Peyer's patch (tissue), 4 donors: Measurements from ENCODE around the gene OTOP3.

Experiments used
- POLR2A ChIP-seq, 2 donors: fragments of 450-650 bp; IDR thresholded peaks; one replicate each; pipeline ENCODE4 v1.5.1; 2017; ENCODE audit warnings: antibody characterized with exemption in 2 of 2, mild to moderate bottlenecking in 2 of 2, moderate library complexity in 2 of 2
- TF ChIP-seq, protein P1 (sequence below), 6 experiments: fragments of 450-650 bp in 4 of 6; fragments of 200-600 bp in 2 of 6; sonication (generic) in 1 of 6; IDR thresholded peaks; one replicate each; pipeline ENCODE4 v1.5.1; 2017 to 2019; ENCODE audit warnings: antibody characterized with exemption in 6 of 6, mild to moderate bottlenecking in 3 of 6, moderate library complexity in 1 of 6

DNA sequence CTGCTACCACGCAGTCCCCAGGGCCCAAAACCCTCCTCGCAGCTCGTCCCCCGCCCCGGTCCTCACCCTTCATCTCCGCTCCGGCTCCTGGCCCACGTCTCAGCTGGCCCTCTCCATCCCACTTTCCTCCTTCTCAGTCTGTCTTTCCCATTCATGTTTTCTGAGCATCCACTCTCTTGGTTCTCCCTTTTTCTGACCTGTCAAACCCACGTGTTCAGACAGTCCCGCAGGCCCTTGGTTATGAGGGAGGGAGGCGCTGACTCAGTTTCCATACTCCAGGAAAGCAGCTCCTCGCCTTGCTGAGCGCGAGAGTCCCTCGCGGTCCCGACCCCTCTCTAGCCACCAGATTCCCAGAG, 37.3 kb downstream of the OTOP3 start:
- TF ChIP-seq, protein P1, sequence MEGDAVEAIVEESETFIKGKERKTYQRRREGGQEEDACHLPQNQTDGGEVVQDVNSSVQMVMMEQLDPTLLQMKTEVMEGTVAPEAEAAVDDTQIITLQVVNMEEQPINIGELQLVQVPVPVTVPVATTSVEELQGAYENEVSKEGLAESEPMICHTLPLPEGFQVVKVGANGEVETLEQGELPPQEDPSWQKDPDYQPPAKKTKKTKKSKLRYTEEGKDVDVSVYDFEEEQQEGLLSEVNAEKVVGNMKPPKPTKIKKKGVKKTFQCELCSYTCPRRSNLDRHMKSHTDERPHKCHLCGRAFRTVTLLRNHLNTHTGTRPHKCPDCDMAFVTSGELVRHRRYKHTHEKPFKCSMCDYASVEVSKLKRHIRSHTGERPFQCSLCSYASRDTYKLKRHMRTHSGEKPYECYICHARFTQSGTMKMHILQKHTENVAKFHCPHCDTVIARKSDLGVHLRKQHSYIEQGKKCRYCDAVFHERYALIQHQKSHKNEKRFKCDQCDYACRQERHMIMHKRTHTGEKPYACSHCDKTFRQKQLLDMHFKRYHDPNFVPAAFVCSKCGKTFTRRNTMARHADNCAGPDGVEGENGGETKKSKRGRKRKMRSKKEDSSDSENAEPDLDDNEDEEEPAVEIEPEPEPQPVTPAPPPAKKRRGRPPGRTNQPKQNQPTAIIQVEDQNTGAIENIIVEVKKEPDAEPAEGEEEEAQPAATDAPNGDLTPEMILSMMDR (IDR thresholded peaks at IDR 0.05) = no peak
- no peak for TF ChIP-seq POLR2A (IDR thresholded peaks at IDR 0.05)
